Stimulated activated CD8-positive, alpha-beta memory T cell treated with anti-CD3 and anti-CD28 coated beads, Interleukin-15, amount 100 ng/mL, for 48 hours (primary cell): Measurements from ENCODE around the gene MRPS18A.

Experiments used
- DNase-seq, 2 donors: peaks; one replicate each; pipeline ENCODE4 v3.0.0-alpha.2; 2020; ENCODE audit warnings: low read depth in 2 of 2

MRPS18A gene

GRCh38 chr6:43698584-43699349 lies 11.2 kb upstream of the MRPS18A start:
- DNase-seq: no peak

- DNase-seq: no peak
These were observed 9.8 kb upstream of the MRPS18A start for GRCh38 chr6:43697421-43697820.

GRCh38 chr6:43695967-43696291 lies 8.3 kb upstream of the MRPS18A start:
- DNase-seq: no peak

- no peak for DNase-seq
These were observed 7.8 kb upstream of the MRPS18A start for GRCh38 chr6:43695215-43695966.

- DNase-seq: no peak
These were observed 1.8 kb upstream of the MRPS18A start for GRCh38 chr6:43689421-43689820.

GRCh38 chr6:43687079-43687436 lies 533 bp downstream of the MRPS18A start:
- DNase-seq: no peak

- no peak for DNase-seq
These were observed 3.7 kb downstream of the MRPS18A start for GRCh38 chr6:43683708-43684455.

- DNase-seq: no peak
These were observed 4.7 kb downstream of the MRPS18A start for GRCh38 chr6:43682724-43683429.

GRCh38 chr6:43681303-43681702 lies 6.3 kb downstream of the MRPS18A start:
- DNase-seq: no peak

GRCh38 chr6:43680308-43681200 lies 7.0 kb downstream of the MRPS18A start:
- DNase-seq: no peak

GRCh38 chr6:43679057-43679456 lies 8.5 kb downstream of the MRPS18A start:
- DNase-seq: no peak

- DNase-seq: no peak
These were observed 9.2 kb downstream of the MRPS18A start for GRCh38 chr6:43678341-43678740.

GRCh38 chr6:43677759-43678158 lies 9.8 kb downstream of the MRPS18A start:
- DNase-seq: no peak

- no peak for DNase-seq
These were observed 10.5 kb downstream of the MRPS18A start for GRCh38 chr6:43676962-43677606.

GRCh38 chr6:43674921-43675320 lies 12.7 kb downstream of the MRPS18A start:
- DNase-seq: no peak

- DNase-seq: no peak
These were observed 13.3 kb downstream of the MRPS18A start for GRCh38 chr6:43674291-43674690.

- no peak for DNase-seq
These were observed 14.0 kb downstream of the MRPS18A start for GRCh38 chr6:43673444-43674084.

GRCh38 chr6:43671801-43672690 lies 15.5 kb downstream of the MRPS18A start:
- DNase-seq: no peak
